Measurements from ENCODE around the gene RDH5.

GRCh38 chr12:55736780-55737580 lies 16.8 kb downstream of the RDH5 start:
- TF ChIP-seq CTCF (CRISPR knock-in tag; IDR thresholded peaks at IDR 0.05) (peak; percentile 95), FOXM1 (CRISPR knock-in tag; IDR thresholded peaks at IDR 0.05) (no peak), KDM1A (CRISPR knock-in tag; IDR thresholded peaks at IDR 0.05) (no peak), NR1H2 (CRISPR knock-in tag; IDR thresholded peaks at IDR 0.05; ENCODE audit: borderline replicate concordance, low read depth) (no peak)
